GM21528 (cell line): ENCODE measurements around the gene KDM4C.
A peak's percentile ranks its signal among the peaks of the same experiment; 100 is the strongest.

Source experiments
- ATAC-seq: cut with Tn5 transposase; IDR thresholded peaks from one replicate; pipeline ENCODE4 v1.9.1; 2021; ENCODE audit warnings: mild to moderate bottlenecking, moderate library complexity; ENCODE audit not compliant: unreplicated experiment, low FRiP score

Gene KDM4C

GRCh38 chr9:6959270-6960000 lies 201.7 kb downstream of the KDM4C start:
- no peak for ATAC-seq

GRCh38 chr9:6960777-6961176 lies 203.0 kb downstream of the KDM4C start:
- no peak for ATAC-seq

DNA sequence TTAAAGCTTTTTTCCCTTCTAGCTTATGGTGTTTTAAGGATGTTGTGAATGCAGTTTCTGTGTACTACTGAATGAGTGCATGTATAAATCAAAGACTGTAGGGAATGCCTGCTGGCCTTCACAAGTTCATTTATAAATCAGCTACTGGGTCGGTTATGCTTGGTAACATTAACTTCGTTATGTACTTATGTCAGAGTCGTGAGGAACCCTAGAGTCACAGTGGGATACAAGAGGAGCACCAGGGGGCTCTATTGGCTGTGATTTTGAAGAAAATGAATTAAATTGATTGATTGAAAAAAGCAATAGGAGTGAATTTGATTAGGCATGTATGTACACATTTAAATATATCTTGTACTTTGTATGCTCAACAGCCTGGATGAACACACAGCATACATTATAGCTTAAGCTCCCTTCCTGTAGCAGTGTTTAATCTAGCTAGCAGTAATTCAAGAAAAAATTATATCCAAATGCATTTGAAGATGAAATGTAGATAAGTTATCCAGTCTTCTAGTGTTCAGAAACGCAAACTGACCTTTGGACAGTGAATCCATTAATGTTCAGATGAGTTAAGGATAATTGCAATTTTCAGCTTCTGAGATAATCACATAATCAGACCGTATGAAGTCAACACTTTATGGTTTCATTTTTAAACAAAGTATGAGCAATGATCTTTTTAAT lies 204.2 kb downstream of the KDM4C start:
- ATAC-seq, result no peak

DNA sequence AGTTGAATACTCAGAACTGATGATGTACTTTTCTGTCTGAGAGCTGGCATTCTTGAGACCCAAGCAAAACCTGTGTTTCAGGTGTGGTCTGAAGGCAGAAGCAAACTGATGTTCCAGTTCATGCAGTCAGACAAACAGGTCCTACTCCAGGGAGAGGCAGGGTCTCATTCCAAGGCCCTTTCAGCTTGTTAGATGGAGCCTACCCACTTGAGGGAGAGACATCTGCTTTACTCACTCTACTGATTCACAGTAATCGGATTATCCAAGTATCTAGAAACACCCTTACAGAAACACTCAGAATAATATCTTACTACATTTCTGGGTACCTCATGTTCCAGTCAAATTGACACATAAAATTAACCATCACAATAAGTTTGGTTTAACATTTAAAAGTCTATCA lies 207.8 kb downstream of the KDM4C start:
- no peak for ATAC-seq

DNA sequence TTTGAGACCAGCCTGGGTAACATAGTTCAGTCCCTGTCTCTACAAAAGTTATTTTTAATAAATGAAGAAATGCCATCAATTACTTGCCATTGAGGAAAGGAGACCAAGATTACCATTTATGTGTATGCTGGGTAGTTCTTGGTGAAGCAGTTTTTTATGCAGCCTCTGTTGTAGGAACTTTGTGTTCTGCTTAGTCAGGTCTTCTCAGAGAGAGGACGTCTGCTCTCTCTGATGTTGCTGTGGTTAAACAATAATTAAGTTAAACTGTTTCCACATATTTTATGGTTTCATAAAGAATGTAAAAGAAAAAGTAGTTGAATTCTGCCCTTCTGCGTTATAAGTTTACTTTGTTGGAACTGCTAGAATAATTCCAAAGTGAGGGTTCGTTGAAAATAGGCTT lies 210.5 kb downstream of the KDM4C start:
- no peak for ATAC-seq

DNA sequence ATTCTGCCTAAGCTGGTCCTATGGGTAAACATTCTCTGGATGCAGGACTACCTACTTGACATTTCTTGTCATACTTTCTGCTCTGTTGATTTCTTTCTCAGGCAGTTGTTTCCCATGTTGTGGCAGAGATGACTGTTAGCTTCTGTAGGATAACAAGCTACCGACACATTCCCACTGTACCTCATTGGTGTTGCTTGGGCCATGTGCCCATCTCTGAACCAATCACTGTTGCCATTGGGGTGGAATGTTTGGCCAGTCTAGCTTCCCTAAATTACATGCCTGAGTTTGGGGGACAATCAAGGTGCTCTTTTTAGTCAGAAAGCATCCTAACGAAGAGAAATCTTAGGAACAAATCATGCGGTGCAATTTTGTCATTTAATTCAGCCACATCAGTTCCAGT lies 212.0 kb downstream of the KDM4C start:
- no peak for ATAC-seq

DNA sequence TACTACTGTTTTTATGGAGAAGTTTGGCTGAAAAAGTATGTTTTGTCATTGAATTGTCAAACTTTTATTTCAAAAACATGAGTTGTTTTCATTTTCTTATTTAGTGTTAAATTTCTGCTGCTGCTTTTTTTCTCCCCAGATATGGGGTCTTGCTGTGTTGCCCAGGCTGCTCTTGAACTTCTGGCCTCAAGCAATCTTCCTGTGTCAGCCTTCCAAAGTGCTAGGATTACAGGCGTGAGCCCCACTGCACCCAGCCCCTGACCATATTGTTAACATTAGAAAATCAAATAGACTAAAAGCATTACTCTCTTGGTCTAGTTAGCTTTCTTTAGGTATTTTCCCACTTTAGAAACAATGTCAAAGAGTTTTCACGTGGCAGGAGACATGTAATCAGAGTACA lies 215.3 kb downstream of the KDM4C start:
- no peak for ATAC-seq

DNA sequence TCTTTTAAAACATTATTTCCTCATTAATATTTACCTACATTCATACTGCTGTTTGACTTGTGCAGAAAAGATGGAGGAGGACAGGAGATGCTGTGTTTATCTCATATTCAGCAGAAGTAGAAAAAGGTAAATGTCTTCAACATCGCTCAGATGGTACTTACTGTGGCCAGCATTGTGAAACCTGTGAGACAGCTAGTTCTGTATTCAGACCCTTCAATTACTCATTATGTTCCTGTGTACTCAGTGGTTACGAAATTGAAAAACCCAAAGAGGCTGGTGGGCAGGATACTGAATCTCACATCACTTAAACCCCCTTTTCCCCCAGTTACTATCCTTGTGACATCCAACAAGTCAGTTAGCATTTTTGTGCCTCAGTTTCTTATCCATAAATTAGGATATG lies 216.0 kb downstream of the KDM4C start:
- ATAC-seq, result peak; percentile 97

DNA sequence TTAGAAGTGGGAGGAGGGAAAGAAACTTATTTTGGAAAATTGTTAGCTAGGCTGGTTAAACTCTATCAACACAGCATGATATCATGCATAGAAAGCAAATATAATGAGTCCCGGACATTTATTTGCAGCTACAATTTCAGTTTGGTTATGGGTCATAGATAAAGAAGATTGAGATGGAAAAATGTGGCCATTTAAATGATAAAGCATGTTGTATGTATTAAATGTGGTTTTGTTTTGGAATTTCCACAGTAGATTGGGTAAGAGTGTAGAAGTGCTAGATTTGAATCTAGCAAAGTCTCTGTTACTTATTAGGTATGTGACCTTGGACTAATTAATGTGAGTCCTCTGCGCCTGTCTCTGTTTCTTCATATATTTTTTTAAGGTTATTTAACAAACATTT lies 217.4 kb downstream of the KDM4C start:
- no peak for ATAC-seq

GRCh38 chr9:6977761-6978160 lies 220.0 kb downstream of the KDM4C start:
- ATAC-seq, result no peak

- ATAC-seq, result no peak
Observed at GRCh38 chr9:6978591-6978990, 220.8 kb downstream of the KDM4C start.

DNA sequence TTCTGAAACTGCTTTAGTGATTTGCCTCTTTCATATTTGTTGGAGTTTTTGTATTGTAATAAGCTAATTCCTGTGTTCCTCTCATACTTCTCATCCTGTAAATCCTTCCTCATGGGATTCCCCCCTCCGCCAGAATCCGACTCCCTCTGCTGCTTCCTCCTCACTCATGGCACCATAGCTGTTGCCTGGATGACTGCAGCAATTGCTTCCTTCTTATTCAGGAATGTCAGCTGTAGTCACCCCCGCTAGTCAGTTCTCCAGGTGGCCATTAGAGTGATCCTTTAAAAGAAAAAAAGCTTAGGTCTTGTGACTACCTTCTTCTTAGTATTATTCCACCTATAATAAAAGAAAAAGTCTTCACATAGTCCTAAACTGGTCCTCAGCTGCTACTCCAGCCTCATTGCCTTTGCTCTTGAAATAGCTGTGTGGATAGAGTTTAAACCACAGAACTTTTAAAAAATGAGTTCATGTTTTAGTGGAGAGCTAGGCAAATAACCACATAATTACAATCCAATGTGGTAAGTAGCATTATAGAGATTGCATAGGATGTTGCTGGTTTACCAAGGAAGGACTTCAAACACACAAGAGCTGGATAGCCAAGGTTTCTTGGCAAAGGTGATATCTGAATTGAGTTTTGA lies 227.3 kb downstream of the KDM4C start:
- no peak for ATAC-seq

DNA sequence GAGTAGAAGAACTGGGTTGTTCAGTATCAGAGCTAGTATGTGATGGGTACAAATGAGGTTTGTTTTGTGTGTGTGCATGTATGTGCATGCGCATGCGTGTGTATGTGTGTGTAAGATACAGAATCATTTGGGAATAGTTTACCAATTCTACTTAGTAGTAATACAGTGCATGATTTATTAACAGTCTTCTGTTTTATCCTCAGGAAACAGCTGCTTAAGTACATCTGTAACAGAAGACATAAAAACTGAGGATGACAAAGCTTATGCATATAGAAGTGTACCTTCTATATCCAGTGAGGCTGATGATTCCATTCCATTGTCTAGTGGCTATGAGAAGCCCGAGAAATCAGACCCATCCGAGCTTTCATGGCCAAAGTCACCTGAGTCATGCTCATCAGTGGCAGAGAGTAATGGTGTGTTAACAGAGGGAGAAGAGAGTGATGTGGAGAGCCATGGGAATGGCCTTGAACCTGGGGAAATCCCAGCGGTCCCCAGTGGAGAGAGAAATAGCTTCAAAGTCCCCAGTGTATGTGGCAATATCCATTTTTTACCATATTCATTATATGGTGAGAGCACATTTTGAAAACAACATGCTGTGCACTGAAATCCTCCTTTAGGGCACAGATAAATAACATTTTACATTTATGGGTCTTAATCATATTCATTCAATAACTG lies 228.5 kb downstream of the KDM4C start:
- ATAC-seq, result no peak

- ATAC-seq, result no peak
Observed at GRCh38 chr9:6987381-6987780, 229.6 kb downstream of the KDM4C start.

DNA sequence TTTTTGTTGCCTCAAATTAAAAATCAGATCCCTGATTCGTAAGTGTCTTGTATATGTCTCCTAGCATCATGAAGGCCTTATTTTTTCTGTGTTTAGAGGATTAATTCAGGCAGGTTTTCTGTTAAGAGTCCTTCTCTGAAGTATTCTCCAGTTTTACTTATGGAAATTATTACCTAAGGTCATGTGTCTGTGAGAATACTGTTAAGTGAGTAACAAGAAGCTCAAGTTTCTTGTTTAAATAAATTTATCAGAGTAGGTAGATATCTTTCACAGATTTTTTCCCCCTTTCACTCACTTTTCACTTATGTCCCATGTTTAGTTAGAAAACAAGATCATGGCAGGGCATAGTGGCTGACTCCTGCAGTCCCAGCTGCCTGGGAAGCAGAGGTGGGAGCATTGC lies 233.6 kb downstream of the KDM4C start:
- ATAC-seq, result no peak

- no peak for ATAC-seq
Observed at GRCh38 chr9:6996061-6996854, 238.5 kb downstream of the KDM4C start.

DNA sequence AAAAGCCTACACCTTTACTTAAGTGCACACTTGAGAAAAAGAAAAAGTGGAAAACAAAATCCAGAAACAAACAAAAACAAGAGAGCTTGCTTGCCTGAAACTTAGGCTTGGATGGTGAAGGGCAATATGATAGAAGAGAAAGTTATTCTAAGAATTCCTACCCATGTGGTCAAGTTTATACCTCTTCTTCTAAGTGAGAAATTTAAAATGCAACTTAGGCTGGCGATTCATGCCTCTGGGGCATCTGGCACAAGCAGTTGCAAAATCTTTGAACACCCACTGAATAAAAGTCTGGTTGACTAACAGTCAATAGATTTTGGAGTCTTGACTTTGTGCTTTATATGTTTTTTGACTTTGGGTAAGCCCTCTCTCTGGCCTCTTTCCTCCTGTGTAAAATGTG lies 239.6 kb downstream of the KDM4C start:
- ATAC-seq, result no peak

GRCh38 chr9:6999794-7000193 lies 242.0 kb downstream of the KDM4C start:
- no peak for ATAC-seq

DNA sequence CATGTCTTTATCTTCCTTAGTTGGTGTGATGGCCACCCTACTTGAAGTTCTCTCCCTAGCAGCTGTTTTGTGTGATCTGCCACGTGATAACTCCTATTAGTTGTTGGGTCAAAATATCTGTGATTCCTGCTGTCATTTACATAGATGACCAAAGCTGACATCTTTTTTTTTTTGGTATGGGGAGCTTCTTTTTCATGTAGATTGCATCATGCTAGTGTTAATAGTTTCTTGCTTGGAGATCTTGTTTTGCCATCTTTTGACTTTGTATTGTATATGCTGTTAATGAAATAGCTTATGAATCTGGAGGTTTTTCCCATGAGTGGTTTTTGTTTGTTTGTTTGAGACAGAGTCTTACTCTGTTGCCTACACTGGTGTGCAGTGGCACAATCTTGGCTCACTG lies 243.8 kb downstream of the KDM4C start:
- no peak for ATAC-seq

GRCh38 chr9:7003861-7004260 lies 246.1 kb downstream of the KDM4C start:
- no peak for ATAC-seq

DNA sequence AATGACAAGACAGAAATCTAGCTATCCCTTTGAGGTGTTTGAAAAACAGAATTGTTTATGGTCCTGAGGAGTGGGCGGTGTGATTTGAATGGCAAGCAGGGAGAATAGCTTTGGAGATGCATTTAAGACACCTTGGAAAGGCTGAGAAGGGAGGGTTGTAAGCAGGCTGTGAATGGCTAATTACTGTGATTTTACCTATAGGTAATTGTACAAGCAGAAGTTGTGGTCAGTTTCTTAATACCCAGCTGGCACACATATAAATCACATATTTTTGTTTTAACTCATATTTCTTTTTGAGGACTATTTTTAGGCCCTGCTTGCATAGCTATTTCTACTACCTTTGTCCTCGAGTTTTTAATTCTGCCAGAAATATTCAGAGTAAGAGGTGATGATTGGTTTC lies 248.6 kb downstream of the KDM4C start:
- ATAC-seq, result no peak
